NB4 (cell line): ENCODE data around the gene HPCAL1.

ENCODE experiments used
- DNase-seq: peaks from one replicate; pipeline ENCODE4 v3.0.0; 2010; ENCODE audit warnings: low read depth
- H3K4me3 ChIP-seq: one replicate; pipeline ENCODE4 v1.5.1; 2011; ENCODE audit warnings: mild to moderate bottlenecking, low read depth, low read length, moderate library complexity
- MYC ChIP-seq: IDR thresholded peaks from 2 replicates; pipeline ENCODE4 v1.6.1; 2011; ENCODE audit warnings: low read depth, low read length
- POLR2A ChIP-seq: IDR thresholded peaks from 2 replicates; pipeline ENCODE4 v1.6.1; 2011; ENCODE audit warnings: mild to moderate bottlenecking; ENCODE audit not compliant: insufficient read length; ENCODE audit errors: extremely low read depth
- TF ChIP-seq, protein P1 (sequence below): IDR thresholded peaks from 2 replicates; pipeline ENCODE4 v1.6.1; 2011; ENCODE audit warnings: low read depth, low read length
- TF ChIP-seq, protein P2 (sequence below): IDR thresholded peaks from one replicate; pipeline ENCODE4 v1.5.1; 2012; ENCODE audit warnings: low read depth, low read length

The HPCAL1 gene

DNA sequence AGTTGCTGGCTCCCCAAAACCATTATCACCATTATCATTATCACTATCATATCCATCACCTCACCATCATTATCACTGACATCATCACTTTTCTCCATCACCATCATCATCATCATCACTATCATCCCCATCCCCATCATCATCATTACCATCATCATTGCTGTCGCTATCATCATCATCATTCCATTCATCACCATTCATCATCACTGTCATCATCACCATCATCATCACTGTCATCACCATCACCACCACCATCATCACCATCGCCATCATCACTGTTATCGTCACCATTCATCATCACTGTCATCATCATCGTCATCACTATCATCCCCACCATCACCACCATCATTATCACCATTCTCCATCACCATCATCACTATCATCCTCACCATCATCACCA is 9.0 kb downstream of the HPCAL1 start:
- no peak for TF ChIP-seq POLR2A
- TF ChIP-seq, protein P1, sequence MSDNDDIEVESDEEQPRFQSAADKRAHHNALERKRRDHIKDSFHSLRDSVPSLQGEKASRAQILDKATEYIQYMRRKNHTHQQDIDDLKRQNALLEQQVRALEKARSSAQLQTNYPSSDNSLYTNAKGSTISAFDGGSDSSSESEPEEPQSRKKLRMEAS: no peak
- H3K4me3 ChIP-seq: no peak overlapping the region
- no peak for DNase-seq

DNA sequence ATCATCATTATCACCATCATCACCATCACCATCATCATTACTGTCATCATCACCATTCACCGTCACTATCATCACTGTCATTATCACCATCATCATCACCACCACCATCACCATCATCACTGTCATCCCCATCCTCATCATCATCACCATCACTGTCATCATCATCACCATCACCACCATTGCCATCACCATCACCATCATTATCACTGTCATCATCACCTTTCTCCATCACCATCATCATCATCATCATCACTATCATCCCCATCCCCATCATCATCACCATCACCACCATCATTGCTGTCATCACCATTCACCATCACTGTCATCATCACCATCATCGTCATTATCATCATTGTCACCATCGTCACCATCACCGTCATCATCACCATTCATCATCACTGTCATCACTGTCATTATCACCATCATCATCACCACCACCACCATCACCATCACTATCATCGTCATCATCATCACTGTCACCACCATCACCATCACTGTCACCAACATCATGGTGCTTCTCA is 9.8 kb downstream of the HPCAL1 start:
- DNase-seq: no peak
- TF ChIP-seq, protein P2, sequence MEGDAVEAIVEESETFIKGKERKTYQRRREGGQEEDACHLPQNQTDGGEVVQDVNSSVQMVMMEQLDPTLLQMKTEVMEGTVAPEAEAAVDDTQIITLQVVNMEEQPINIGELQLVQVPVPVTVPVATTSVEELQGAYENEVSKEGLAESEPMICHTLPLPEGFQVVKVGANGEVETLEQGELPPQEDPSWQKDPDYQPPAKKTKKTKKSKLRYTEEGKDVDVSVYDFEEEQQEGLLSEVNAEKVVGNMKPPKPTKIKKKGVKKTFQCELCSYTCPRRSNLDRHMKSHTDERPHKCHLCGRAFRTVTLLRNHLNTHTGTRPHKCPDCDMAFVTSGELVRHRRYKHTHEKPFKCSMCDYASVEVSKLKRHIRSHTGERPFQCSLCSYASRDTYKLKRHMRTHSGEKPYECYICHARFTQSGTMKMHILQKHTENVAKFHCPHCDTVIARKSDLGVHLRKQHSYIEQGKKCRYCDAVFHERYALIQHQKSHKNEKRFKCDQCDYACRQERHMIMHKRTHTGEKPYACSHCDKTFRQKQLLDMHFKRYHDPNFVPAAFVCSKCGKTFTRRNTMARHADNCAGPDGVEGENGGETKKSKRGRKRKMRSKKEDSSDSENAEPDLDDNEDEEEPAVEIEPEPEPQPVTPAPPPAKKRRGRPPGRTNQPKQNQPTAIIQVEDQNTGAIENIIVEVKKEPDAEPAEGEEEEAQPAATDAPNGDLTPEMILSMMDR: no peak
- TF ChIP-seq POLR2A: no peak
- TF ChIP-seq, protein P1: no peak
- no peak overlapping the region for H3K4me3 ChIP-seq

DNA sequence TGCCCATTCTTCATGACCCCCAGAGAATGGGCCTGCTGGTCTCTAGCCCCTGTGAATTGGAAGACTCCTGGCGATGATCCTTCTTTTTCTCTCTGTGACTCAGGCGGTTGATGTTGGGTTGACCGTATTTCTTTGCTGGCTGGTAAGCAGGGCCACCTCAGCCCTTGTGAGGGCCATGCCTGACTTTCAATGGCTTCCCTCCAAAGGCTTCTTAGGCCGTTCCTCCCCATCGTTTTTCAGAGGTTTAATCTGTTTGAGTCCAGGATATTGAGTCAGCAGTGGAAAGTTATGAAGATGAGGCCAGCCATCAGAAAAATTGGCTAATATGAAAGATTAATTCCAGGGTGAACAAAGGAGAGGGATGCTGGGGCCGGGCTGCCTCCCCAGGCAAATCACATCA is 13.6 kb downstream of the HPCAL1 start:
- TF ChIP-seq, protein P1: no peak
- TF ChIP-seq, protein P2: no peak
- no peak for TF ChIP-seq MYC
- no peak for TF ChIP-seq POLR2A
- no peak for DNase-seq
- no peak overlapping the region for H3K4me3 ChIP-seq

DNA sequence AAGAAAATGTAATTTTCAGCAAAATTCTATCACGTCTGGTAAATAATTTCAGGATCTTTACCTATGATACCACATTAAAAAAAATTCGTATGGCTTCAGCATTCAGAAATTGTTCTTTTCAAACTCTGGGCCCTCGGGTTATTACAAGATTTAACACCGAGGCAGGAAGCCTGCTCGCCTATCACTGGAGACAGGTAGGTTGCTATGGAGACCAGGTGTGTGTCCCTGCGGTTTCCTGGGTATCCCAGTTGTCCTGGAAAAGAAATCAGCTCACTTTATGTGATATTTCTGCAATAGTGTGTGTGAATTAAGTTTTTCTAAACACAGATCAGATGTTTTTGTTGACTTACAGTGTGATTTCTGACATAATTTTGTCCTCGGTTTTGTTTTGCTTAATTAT is 14.2 kb downstream of the HPCAL1 start:
- TF ChIP-seq, protein P2: no peak
- no peak for TF ChIP-seq POLR2A
- no peak for TF ChIP-seq MYC
- TF ChIP-seq, protein P1: no peak
- no peak overlapping the region for H3K4me3 ChIP-seq
- no peak for DNase-seq

DNA sequence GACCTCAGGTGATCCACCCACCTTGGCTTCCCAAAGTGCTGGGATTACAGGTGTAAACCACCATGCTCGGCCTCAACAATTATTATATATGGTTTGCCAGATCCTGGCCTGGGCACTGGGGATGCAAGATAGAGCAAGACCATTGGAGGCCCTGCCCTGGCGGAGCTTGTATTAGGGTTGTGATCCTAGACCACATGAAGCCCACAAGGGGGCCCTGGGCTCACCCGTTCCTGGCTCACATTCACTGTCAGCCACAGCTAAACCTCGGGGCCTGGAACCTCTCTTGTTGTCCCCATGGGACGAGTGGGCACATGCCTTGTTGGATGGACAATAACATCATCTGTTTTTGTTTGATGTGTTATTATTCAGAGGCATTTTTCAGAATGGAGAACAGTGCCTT is 14.9 kb downstream of the HPCAL1 start:
- no peak overlapping the region for H3K4me3 ChIP-seq
- no peak for TF ChIP-seq POLR2A
- TF ChIP-seq, protein P2: no peak
- TF ChIP-seq MYC: no peak
- TF ChIP-seq, protein P1: no peak
- DNase-seq: peak; percentile 51

DNA sequence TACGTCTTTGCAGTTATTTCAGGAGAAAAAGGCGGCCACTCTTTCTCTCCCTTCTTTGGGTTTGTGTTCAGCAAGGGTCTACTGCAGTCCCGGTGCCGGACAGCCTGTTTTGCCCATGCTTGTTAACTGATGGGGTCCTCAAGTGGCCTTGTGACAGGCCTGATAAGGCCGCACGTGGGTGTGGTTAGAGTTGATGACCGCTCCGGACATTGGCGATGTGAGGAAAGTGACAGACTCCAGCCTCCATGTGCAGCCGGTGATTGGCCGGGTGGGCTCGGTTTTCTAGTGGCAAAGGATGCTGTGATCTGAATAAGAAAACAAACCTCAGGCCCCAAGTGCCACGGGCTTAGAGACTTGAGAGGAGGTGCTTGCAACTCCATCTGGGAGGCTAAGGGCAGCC is 15.6 kb downstream of the HPCAL1 start:
- TF ChIP-seq POLR2A: no peak
- TF ChIP-seq, protein P2: no peak
- no peak for TF ChIP-seq MYC
- TF ChIP-seq, protein P1: no peak
- no peak overlapping the region for H3K4me3 ChIP-seq
- DNase-seq: no peak
